ENCODE results near the gene NCMAP.
"Not testable (repeated sequence)": the region's sequence is repeated elsewhere in the genome, so short reads cannot be mapped to it uniquely, and the experiment has no call there.

NCMAP gene, protein sequence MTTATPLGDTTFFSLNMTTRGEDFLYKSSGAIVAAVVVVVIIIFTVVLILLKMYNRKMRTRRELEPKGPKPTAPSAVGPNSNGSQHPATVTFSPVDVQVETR

DNA sequence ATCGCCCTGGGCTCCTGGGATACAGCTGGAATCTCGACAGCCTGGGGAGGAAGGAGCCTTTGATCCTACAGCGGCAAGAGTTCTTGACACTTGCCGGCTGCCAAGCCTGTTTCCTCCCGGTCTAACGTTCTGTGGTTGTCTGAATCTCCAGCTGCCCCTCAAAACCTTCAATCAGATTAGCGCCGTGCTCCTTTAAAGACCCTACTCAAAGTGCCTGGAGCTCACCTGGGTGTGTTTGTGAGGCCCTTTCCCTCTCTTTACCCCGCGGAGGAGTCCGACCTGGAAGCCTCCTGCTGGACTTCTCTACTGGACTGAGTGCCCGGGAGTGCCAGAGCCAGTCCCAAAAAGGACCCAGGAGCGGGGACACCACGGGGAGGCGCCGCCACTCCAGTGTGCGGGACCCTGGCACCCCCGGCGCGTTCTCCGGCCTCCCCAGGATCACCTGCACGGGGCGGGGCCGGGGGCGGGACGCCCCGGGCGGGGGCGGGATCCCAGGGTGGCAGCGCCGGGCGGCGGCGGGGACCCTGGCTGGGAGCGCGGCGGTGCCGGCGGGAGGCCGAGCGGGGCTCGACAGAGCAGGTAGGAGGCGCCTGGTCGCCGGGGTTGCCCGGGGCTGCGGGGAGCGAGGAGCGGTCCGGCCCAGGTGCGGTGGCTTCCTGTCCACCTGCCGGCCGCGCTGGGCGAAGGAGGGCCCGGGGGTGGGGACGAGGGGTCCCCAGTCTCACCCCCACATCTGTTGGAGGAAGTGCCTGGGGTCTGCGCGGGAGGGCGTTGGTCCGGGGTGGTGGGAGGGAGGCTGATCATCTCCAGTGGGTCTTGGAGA is at the start of gene NCMAP:
Gene NCMAP (plus strand): TSS at position 497 of the 823 bp plus-strand sequence. CDS start 39,344 bp downstream, outside the sequence.
- TF ChIP-seq, protein P1, sequence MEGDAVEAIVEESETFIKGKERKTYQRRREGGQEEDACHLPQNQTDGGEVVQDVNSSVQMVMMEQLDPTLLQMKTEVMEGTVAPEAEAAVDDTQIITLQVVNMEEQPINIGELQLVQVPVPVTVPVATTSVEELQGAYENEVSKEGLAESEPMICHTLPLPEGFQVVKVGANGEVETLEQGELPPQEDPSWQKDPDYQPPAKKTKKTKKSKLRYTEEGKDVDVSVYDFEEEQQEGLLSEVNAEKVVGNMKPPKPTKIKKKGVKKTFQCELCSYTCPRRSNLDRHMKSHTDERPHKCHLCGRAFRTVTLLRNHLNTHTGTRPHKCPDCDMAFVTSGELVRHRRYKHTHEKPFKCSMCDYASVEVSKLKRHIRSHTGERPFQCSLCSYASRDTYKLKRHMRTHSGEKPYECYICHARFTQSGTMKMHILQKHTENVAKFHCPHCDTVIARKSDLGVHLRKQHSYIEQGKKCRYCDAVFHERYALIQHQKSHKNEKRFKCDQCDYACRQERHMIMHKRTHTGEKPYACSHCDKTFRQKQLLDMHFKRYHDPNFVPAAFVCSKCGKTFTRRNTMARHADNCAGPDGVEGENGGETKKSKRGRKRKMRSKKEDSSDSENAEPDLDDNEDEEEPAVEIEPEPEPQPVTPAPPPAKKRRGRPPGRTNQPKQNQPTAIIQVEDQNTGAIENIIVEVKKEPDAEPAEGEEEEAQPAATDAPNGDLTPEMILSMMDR (conservative IDR thresholded peaks at IDR 0.05; ENCODE audit: control insufficient read depth, insufficient read depth, low read depth, low read length), result no peak
- no peak within 1 kb of the TSS for H3K4me3 ChIP-seq (ENCODE audit: control insufficient read depth, low read depth, low read length)
- no peak for DNase-seq (ENCODE audit: low read depth)

DNA sequence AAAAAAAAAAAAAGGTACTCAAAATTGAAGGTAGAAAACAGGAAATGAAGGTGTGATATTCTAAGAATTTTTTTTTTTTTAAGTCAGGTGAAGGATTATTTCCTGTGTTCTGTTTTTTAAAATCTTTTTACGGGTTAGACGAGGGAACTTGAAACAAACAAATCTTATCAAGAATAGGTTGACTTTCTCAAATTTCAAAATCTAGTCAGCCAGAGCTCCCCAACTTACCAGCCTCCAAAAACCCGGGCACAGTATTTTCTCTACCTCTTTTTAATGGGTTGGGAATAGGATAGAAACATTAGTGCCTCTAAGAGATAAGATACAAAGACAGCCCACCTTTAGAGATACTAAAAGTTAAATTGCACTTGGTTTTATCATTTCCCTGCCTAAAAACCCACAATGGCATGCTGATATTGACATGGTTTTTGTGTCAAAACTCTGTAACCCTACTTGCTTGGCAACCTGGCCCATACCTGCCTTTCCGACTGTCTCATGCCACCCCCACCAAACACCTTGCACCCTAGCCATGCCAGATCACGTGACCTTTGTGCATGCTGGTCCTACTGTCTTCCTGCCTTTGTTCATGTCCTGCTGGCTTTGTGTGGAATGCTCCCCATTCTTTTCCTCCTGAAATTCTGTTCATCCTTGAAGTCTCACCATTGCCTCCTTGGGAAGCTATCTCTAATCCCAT is 49.1 kb upstream of the NCMAP start:
- TF ChIP-seq, protein P1 (conservative IDR thresholded peaks at IDR 0.05; ENCODE audit: control insufficient read depth, insufficient read depth, low read depth, low read length), result no peak
- H3K4me3 ChIP-seq (ENCODE audit: control insufficient read depth, low read depth, low read length), result no peak overlapping the region
- DNase-seq (ENCODE audit: low read depth), result no peak

DNA sequence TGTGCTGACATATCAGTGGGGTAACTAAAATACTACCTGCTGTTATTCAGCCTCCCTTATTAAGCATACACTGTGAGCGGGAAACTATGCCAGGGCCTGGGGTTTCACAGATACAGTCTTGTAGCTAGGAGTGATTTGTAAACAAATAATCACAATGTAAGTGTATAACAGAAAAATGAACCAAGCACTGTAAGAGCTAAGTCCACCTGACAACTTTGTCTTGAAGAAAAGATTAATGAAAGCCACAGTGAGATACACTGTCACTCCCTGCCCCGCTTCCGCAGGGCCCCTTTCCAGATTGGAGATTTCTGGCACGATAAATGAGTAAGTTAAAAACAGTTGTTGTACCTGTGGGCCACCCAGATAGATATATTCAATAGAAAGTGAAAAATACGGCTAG is 48.5 kb upstream of the NCMAP start:
- no peak for DNase-seq (ENCODE audit: low read depth)
- TF ChIP-seq, protein P1 (conservative IDR thresholded peaks at IDR 0.05; ENCODE audit: control insufficient read depth, insufficient read depth, low read depth, low read length), result no peak
- H3K4me3 ChIP-seq (ENCODE audit: control insufficient read depth, low read depth, low read length), result no peak overlapping the region

DNA sequence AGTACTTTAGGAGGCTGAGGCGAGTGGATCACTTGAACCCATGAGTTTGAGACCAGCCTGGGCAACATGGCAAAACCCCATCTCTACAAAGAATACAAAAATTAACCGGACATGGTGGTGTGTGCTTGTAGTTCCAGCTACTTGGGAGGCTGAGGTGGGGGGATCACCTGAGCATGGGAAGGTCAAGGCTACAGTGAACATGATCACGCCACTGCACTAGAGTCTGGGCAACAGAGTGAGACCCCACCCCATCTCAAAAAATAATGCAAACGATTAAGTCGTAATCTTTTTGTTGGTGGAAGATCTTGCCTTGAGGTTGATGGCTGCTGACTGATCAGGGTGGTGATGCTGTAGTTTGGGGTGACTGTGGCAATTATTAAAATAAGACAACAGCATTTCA is 47.0 kb upstream of the NCMAP start:
- no peak for DNase-seq (ENCODE audit: low read depth)
- TF ChIP-seq, protein P1 (conservative IDR thresholded peaks at IDR 0.05; ENCODE audit: control insufficient read depth, insufficient read depth, low read depth, low read length), result no peak
- H3K4me3 ChIP-seq (ENCODE audit: control insufficient read depth, low read depth, low read length), result no peak overlapping the region

DNA sequence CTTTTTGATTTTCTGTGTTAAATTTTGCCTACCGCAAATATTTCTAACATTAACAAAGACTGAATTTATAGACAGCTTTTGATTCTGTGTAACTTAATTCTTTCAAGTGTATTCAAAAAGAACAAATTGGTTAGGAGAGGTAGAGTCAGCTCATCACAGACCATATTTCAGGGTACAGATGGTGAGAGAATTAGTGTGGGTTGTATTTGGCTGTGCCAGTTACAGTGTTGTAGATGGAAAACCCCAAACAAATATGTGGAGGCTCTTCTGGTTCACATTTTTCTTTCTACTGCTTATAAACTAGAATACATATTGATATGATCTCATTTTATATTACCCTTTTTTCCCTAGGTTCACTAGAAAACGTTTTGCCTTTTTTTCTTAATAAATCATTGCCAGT is 42.2 kb upstream of the NCMAP start:
- TF ChIP-seq, protein P1 (conservative IDR thresholded peaks at IDR 0.05; ENCODE audit: control insufficient read depth, insufficient read depth, low read depth, low read length), result no peak
- no peak overlapping the region for H3K4me3 ChIP-seq (ENCODE audit: control insufficient read depth, low read depth, low read length)
- no peak for DNase-seq (ENCODE audit: low read depth)

DNA sequence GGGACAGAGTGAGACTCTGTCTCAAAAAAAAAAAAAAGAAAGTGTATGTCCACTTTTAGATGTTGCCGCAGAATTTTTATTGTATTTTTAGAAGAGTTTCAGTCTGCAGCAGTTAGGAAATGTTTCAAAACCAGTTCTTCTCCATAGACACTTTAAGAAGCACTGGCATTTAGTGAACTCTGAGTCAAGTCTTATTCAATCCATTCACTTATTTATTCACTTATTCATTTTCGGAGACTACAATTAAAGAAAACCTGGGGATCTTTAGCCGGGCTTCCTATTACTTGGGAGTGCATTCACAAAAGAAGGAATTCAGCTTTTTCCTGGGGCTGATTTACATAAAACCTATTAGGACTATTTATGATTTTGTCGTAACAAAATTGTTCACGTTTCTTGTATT is 40.9 kb upstream of the NCMAP start:
- TF ChIP-seq, protein P1 (conservative IDR thresholded peaks at IDR 0.05; ENCODE audit: control insufficient read depth, insufficient read depth, low read depth, low read length), result no peak
- no peak overlapping the region for H3K4me3 ChIP-seq (ENCODE audit: control insufficient read depth, low read depth, low read length)
- DNase-seq (ENCODE audit: low read depth), result no peak

DNA sequence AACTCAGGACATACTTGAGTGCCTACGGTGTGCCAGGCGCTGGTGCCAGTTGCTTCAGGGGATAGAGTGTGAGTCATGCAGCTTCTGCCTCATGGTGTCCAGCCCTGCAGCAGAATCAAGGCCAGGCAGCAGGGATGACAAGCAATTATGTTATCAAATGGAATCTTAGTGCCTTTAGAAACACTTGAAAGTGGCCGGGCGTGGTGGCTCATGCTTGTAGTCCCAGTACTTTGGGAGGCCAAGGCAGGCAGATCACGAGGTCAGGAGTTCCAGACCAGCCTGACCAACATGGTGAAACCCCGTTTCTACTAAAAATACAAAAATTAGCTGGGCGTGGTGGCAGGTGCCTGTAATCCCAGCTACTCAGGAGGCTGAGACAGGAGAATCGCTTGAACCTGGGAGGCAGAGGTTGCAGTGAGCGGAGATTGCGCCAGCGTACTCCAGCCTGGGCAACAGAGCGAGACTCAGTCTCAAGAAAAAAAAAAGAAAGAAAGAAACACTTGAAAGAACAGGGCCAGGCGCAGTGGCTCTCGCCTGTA is 40.1 kb upstream of the NCMAP start:
- peak; percentile 37 for DNase-seq (ENCODE audit: low read depth)
- not testable (repeated sequence) for H3K4me3 ChIP-seq (ENCODE audit: control insufficient read depth, low read depth, low read length)

Data from fibroblast of mammary gland (primary cell).